Keratinocyte (primary cell): ENCODE results near the gene TRIM65.

Experiments
- EZH2 ChIP-seq: IDR thresholded peaks from one replicate; pipeline ENCODE4 v1.6.1; 2012; ENCODE audit warnings: inconsistent platforms, mild to moderate bottlenecking, low read length, moderate library complexity
- TF ChIP-seq, protein P1 (sequence below), 3 experiments: IDR thresholded peaks in 1 of 3; conservative IDR thresholded peaks in 1 of 3; optimal IDR thresholded peaks in 1 of 3; 2 replicates in 2 of 3; 3 replicates in 1 of 3; pipeline versions ENCODE3 to v1.5.1; 2011; ENCODE audit warnings: low read length in 3 of 3, mild to moderate bottlenecking in 3 of 3, moderate library complexity in 2 of 3, control low read depth in 1 of 3, inconsistent platforms in 1 of 3; ENCODE audit not compliant: insufficient read depth in 2 of 3; ENCODE audit errors: extremely low read depth in 1 of 3

DNA sequence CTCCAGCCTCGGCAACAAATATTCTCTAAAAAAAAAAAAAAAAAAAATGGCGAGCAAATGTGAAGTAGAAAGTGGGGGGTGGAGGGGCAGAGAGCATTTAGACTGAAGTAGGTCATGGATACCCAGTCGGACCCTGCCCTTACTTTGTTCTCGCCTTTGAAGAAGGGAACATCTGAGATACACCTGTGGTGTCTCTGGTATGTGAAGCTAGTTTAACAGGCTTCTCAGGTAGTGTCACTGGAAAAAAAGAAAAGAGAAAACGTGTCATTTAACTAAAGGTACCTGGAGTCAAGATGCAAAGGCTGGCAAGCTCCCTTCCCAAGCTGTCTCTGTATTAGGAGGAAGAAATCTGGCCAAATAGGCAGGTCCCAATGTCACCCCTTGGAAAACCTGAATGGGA, 36.1 kb upstream of the TRIM65 start:
- TF ChIP-seq, protein P1, sequence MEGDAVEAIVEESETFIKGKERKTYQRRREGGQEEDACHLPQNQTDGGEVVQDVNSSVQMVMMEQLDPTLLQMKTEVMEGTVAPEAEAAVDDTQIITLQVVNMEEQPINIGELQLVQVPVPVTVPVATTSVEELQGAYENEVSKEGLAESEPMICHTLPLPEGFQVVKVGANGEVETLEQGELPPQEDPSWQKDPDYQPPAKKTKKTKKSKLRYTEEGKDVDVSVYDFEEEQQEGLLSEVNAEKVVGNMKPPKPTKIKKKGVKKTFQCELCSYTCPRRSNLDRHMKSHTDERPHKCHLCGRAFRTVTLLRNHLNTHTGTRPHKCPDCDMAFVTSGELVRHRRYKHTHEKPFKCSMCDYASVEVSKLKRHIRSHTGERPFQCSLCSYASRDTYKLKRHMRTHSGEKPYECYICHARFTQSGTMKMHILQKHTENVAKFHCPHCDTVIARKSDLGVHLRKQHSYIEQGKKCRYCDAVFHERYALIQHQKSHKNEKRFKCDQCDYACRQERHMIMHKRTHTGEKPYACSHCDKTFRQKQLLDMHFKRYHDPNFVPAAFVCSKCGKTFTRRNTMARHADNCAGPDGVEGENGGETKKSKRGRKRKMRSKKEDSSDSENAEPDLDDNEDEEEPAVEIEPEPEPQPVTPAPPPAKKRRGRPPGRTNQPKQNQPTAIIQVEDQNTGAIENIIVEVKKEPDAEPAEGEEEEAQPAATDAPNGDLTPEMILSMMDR (optimal IDR thresholded peaks at IDR 0.05 in 1 of 3, IDR thresholded peaks at IDR 0.05 in 1 of 3, conservative IDR thresholded peaks at IDR 0.05 in 1 of 3; ENCODE audit: extremely low read depth in 1 of 3, insufficient read depth in 2 of 3, low read length in 3 of 3), result no peak
- TF ChIP-seq EZH2, result no peak
